Testis (tissue), 3 donors: ENCODE data around the gene PJA1. TPM values are rescaled to one million over a fixed set of nuclear protein-coding genes. Genes with fewer than 3 reads are reported as not detected.

Experiments
- DNase-seq: peaks from one replicate; pipeline ENCODE4 v3.0.0-alpha.2; 2019
- H3K27ac ChIP-seq, 2 donors: fragments of 200-600 bp; sonication (generic); one replicate each; pipeline ENCODE4 v1.5.1; 2019
- H3K27me3 ChIP-seq: fragments of 200-600 bp; sonication (generic); one replicate; pipeline ENCODE4 v1.5.1; 2019
- H3K36me3 ChIP-seq: fragments of 200-600 bp; sonication (generic); one replicate; pipeline ENCODE4 v1.5.1; 2017; ENCODE audit warnings: low read depth; ENCODE audit errors: missing control alignments
- H3K4me1 ChIP-seq: fragments of 200-600 bp; sonication (generic); one replicate; pipeline ENCODE4 v1.5.1; 2019
- H3K4me3 ChIP-seq, 2 donors: fragments of 200-600 bp; sonication (generic); one replicate each; pipeline ENCODE4 v1.5.1; 2017 to 2019
- H3K9me3 ChIP-seq: fragments of 200-600 bp; sonication (generic); one replicate; pipeline ENCODE4 v1.5.1; 2017
- POLR2A ChIP-seq: fragments of 450-650 bp; IDR thresholded peaks from one replicate; pipeline ENCODE4 v1.6.1; 2017; ENCODE audit warnings: antibody characterized with exemption, mild to moderate bottlenecking, moderate library complexity
- WGBS, 2 donors: methylation state at CpG; one replicate each; pipeline ENCODE4 v1.1.5; 2018; 5-methylcytosine and 5-hydroxymethylcytosine counted together
- intact Hi-C: fragments of 100-400 bp; cut with DNase I; formaldehyde crosslinking; loops from one replicate; pipeline ENCODE4 v1.15.1; 2023; ENCODE audit warnings: low total_unique reads
- polyA plus RNA-seq: library from polyadenylated mRNA; stranded (reverse); fragments of 350-450 nt; fragmentation: Illumina TruSeq; extraction: RNeasy Lipid Tissue Mini Kit (QIAGEN cat#74804); gene quantifications from one replicate; pipeline ENCODE4 v1.2.3, GENCODE V29; 2014; ENCODE audit warnings: low read depth, low replicate concordance; ENCODE audit not compliant: insufficient read depth
- total RNA-seq, 2 donors: library from RNA; depleted of rRNA; stranded (reverse); fragments of >200 nt; gene quantifications; one replicate each; pipeline ENCODE4 v1.2.3, GENCODE V29; 2016
- TF ChIP-seq, protein P1 (sequence below), 3 experiments: fragments of 450-650 bp in 2 of 3; fragments of 200-600 bp in 1 of 3; sonication (generic) in 1 of 3; IDR thresholded peaks; one replicate each; pipeline ENCODE4 v1.5.1; 2016 to 2019; ENCODE audit warnings: antibody characterized with exemption in 3 of 3, mild to moderate bottlenecking in 2 of 3, moderate library complexity in 1 of 3

PJA1 gene
- total and polyA plus RNA-seq, 3 donors from 2014 or later = 56.6 to 101 (median 61.8) TPM

- no peak overlapping the region for H3K27ac ChIP-seq
- no peak for TF ChIP-seq POLR2A
- TF ChIP-seq, protein P1, sequence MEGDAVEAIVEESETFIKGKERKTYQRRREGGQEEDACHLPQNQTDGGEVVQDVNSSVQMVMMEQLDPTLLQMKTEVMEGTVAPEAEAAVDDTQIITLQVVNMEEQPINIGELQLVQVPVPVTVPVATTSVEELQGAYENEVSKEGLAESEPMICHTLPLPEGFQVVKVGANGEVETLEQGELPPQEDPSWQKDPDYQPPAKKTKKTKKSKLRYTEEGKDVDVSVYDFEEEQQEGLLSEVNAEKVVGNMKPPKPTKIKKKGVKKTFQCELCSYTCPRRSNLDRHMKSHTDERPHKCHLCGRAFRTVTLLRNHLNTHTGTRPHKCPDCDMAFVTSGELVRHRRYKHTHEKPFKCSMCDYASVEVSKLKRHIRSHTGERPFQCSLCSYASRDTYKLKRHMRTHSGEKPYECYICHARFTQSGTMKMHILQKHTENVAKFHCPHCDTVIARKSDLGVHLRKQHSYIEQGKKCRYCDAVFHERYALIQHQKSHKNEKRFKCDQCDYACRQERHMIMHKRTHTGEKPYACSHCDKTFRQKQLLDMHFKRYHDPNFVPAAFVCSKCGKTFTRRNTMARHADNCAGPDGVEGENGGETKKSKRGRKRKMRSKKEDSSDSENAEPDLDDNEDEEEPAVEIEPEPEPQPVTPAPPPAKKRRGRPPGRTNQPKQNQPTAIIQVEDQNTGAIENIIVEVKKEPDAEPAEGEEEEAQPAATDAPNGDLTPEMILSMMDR (IDR thresholded peaks at IDR 0.05) = no peak
These were observed 12.8 kb downstream of the PJA1 start for GRCh38 chrX:69152417-69152841.

DNA sequence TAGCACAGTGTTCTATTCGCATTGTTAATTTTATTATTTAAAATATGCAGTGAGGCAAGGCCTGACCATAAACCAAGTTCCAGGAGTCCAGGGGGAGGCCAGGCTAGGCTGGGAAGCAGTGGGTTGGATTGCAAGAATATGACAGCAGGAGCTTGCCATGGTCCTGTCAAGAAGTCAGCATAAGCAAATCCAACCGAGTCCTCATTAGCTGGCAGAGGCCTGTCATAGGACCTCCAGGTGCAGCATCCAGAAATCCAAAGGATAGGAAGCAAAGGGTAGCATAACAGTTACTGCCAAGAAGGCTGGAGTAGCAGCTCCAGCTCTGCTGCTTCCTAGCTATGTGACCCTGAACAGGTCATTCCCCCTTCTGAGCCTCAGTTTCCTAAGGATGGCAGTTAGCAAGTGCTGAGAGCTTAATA lies 13.4 kb downstream of the PJA1 start:
- WGBS, 2 donors = 83 to 89% methylated on average over 2 of the region's 2 CpGs
- intact Hi-C loops = no loop called here
- TF ChIP-seq, protein P1 (IDR thresholded peaks at IDR 0.05) = no peak
- TF ChIP-seq POLR2A = no peak
- Histone ChIP-seq H3K27me3 (no peaks in the 10 kb centered on the region), H3K4me3 (no peak overlapping the region), H3K9me3 (no peaks in the 10 kb centered on the region), H3K27ac (no peak overlapping the region), H3K4me1 (no peaks in the 10 kb centered on the region), H3K36me3 (no peaks in the 10 kb centered on the region)
- DNase-seq = no peak

More at GRCh38 chrX:69152417-69152841, 12.8 kb downstream of the PJA1 start:
- DNase-seq = peak; percentile 68
- Histone ChIP-seq H3K27me3 (no peaks in the 10 kb centered on the region), H3K4me3 (no peak overlapping the region), H3K9me3 (no peaks in the 10 kb centered on the region), H3K4me1 (no peaks in the 10 kb centered on the region), H3K36me3 (no peaks in the 10 kb centered on the region)
- intact Hi-C loops = no loop called here
- 33% methylated on average over 1 of the region's 1 CpG; no CpG with 5 or more reads in 1 of the 2 donors for WGBS, 2 donors

- Histone ChIP-seq H3K4me1 (no peaks in the 10 kb centered on the region), H3K36me3 (no peaks in the 10 kb centered on the region), H3K4me3 (peak overlapping the region in 1 of 2 donors; percentile 17), H3K27ac (no peak overlapping the region), H3K9me3 (no peaks in the 10 kb centered on the region), H3K27me3 (no peaks in the 10 kb centered on the region)
- 47 to 76% methylated on average over 7 to 11 of the region's 12 CpGs for WGBS, 2 donors
- DNase-seq = no peak
- TF ChIP-seq, protein P1 (IDR thresholded peaks at IDR 0.05) = no peak
- no peak for TF ChIP-seq POLR2A
- intact Hi-C loops = no loop called here
These were observed 14.8 kb downstream of the PJA1 start for GRCh38 chrX:69150281-69150960.

GRCh38 chrX:69149466-69150280 lies 15.6 kb downstream of the PJA1 start:
- H3K27ac ChIP-seq = no peak overlapping the region
- H3K36me3 ChIP-seq = no peaks in the 10 kb centered on the region
- H3K27me3 ChIP-seq = no peaks in the 10 kb centered on the region
- WGBS, 2 donors = 36 to 49% methylated on average over 9 to 21 of the region's 28 CpGs
- DNase-seq = no peak
- no peaks in the 10 kb centered on the region for H3K9me3 ChIP-seq
- intact Hi-C loops = no loop called here
- no peaks in the 10 kb centered on the region for H3K4me1 ChIP-seq
- peak overlapping the region in 1 of 2 donors; percentile 17 for H3K4me3 ChIP-seq
- TF ChIP-seq POLR2A = no peak
- TF ChIP-seq, protein P1 (IDR thresholded peaks at IDR 0.05) = no peak
